ENCODE data around the gene SCTR.

- TF ChIP-seq CTCF (IDR thresholded peaks at IDR 0.05) (no peak), TCF7L2 (IDR thresholded peaks at IDR 0.05; ENCODE audit: low read depth, low read length) (no peak)
Observed at GRCh38 chr2:119441376-119442225, 82.7 kb downstream of the SCTR start.

Measured in Panc1 (cell line).